ENCODE data around the gene AFAP1L1.

DNA sequence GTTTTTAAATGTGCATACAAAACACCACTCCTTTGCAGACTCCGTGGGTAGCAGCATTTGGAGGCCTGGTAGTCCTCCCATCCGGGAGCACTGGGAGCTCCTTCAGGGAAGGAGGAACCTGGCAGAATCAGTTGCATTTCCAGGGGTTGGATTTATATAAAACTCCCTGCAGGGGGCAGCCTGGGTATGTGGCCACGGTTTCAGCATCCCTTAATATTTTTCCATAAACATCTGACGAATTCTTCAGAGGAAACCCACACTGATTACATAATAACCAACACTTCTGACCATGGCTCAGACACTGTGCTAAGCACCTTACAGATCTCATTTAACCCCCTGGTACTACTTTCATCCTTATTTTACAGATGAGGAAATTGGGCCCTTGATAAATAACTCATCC is 6.1 kb upstream of the AFAP1L1 start:
- TF ChIP-seq SMARCA5 (IDR thresholded peaks at IDR 0.05): no peak
- TF ChIP-seq, protein P1, sequence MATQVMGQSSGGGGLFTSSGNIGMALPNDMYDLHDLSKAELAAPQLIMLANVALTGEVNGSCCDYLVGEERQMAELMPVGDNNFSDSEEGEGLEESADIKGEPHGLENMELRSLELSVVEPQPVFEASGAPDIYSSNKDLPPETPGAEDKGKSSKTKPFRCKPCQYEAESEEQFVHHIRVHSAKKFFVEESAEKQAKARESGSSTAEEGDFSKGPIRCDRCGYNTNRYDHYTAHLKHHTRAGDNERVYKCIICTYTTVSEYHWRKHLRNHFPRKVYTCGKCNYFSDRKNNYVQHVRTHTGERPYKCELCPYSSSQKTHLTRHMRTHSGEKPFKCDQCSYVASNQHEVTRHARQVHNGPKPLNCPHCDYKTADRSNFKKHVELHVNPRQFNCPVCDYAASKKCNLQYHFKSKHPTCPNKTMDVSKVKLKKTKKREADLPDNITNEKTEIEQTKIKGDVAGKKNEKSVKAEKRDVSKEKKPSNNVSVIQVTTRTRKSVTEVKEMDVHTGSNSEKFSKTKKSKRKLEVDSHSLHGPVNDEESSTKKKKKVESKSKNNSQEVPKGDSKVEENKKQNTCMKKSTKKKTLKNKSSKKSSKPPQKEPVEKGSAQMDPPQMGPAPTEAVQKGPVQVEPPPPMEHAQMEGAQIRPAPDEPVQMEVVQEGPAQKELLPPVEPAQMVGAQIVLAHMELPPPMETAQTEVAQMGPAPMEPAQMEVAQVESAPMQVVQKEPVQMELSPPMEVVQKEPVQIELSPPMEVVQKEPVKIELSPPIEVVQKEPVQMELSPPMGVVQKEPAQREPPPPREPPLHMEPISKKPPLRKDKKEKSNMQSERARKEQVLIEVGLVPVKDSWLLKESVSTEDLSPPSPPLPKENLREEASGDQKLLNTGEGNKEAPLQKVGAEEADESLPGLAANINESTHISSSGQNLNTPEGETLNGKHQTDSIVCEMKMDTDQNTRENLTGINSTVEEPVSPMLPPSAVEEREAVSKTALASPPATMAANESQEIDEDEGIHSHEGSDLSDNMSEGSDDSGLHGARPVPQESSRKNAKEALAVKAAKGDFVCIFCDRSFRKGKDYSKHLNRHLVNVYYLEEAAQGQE (IDR thresholded peaks at IDR 0.05; ENCODE audit: low read depth, low read length): no peak
- TF ChIP-seq EZH2 (IDR thresholded peaks at IDR 0.05; ENCODE audit: borderline replicate concordance, control insufficient read depth, low read depth, low read length): no peak
- TF ChIP-seq USF2 (IDR thresholded peaks at IDR 0.05; ENCODE audit: borderline replicate concordance, low read depth, low read length): no peak
- no peak for TF ChIP-seq ZBTB40 (IDR thresholded peaks at IDR 0.05; ENCODE audit: borderline replicate concordance)
- TF ChIP-seq TARDBP (IDR thresholded peaks at IDR 0.05; ENCODE audit: borderline replicate concordance): no peak
- no peak for TF ChIP-seq POLR2AphosphoS5 (IDR thresholded peaks at IDR 0.05; ENCODE audit: low read length)
- no peak for TF ChIP-seq CBFB (IDR thresholded peaks at IDR 0.05; ENCODE audit: low read depth)
- no peak for TF ChIP-seq ZZZ3 (IDR thresholded peaks at IDR 0.05; ENCODE audit: control insufficient read depth, insufficient read length, low read depth)
- no peak for TF ChIP-seq BACH1 (IDR thresholded peaks at IDR 0.05; ENCODE audit: borderline replicate concordance)

Data from GM12878 (cell line).